ENCODE data around the gene CEP350. TPM values are rescaled to one million over a fixed set of nuclear protein-coding genes. Genes with fewer than 3 reads are reported as not detected.

CEP350 gene
- total and polyA plus RNA-seq, 2 of the 13 experiments (the other 11 are each of a cell fraction or from before 2014, with no cell fraction given) = 7.6 to 35.9 TPM

DNA sequence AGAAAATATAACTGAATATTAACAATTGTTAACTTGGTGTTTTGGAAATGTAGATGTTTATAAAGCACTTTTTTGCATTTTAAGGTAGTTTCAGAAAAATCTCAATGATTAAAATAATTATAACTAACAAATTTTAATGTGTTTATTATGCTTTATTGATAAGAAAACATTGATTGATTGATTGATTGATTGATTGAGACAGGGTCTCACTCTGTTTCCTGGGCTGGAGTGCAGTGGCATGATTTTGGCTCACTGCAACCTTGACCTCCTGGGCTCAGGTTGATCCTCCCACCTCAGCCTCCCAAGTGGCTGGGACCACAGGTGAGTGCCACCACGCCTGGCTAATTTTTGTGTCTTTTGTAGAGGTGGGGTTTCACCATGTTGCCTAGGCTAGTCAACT, 106.4 kb downstream of the CEP350 start:
- 100% methylated on average over 1 of the region's 1 CpG for WGBS (ENCODE audit: low lambda C conversion rate)
- intact Hi-C loops (cut with micrococcal nuclease; ENCODE audit: unreplicated experiment) (no loop called here), in situ Hi-C loops (cut with HindIII; ENCODE audit: extremely low pct_ligation_motif_present, low pct_unique_long_range_greater_than_20kb) (no loop called here)
- ChIA-PET CTCF (ENCODE audit: low intra/inter-chr PET ratio, low total read pairs) (no interaction called here), POLR2A (no interaction called here)
- H3K36me3 ChIP-seq (replicated peaks in 1 of 2; ENCODE audit: control insufficient read depth in 1 of 2, insufficient read depth in 2 of 2, low read length in 2 of 2) = peaks cover 8 to 40% of the 10 kb centered on the region in 2 experiments; a peak in 4 of 5 replicates
- no peaks in the 10 kb centered on the region for H3K27me3 ChIP-seq (ENCODE audit: control insufficient read depth in 1 of 2, insufficient read depth in 2 of 2, low read length in 2 of 2)
- H2AFZ ChIP-seq (ENCODE audit: low read length) = no peak overlapping the region
- no peaks in the 10 kb centered on the region for H3K79me2 ChIP-seq (ENCODE audit: insufficient read depth, low read length)
- no peaks in the 10 kb centered on the region for H3K4me1 ChIP-seq (ENCODE audit: insufficient read depth, low read length)
- H3K4me2 ChIP-seq (ENCODE audit: low read depth, low read length) = no peak overlapping the region
- FAIRE-seq (no peak), DNase-seq (ENCODE audit: low spot score) (no peak), ATAC-seq (no peak)
- H3K27ac ChIP-seq (ENCODE audit: extremely low read length, insufficient read depth, low read length) = no peak overlapping the region
- no TSS peak for BruUV-seq (replicated peaks)
- H3K9me3 ChIP-seq (ENCODE audit: low read length) = no peaks in the 10 kb centered on the region
- no peak overlapping the region for H3K9ac ChIP-seq (ENCODE audit: insufficient read depth, low read depth, low read length)
- H3K4me3 ChIP-seq (replicated peaks in 1 of 3; ENCODE audit: insufficient read depth in 1 of 3, low read depth in 2 of 3, low read length in 3 of 3) = no peak overlapping the region
- H4K20me1 ChIP-seq (ENCODE audit: insufficient read depth, low read length) = no peaks in the 10 kb centered on the region
- TF ChIP-seq, protein P1, sequence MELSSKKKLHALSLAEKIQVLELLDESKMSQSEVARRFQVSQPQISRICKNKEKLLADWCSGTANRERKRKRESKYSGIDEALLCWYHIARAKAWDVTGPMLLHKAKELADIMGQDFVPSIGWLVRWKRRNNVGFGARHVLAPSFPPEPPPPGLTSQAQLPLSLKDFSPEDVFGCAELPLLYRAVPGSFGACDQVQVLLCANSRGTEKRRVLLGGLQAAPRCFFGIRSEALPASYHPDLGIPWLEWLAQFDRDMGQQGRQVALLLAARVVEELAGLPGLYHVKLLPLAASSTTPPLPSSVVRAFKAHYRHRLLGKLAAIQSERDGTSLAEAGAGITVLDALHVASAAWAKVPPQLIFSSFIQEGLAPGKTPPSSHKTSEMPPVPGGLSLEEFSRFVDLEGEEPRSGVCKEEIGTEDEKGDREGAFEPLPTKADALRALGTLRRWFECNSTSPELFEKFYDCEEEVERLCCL (CRISPR knock-in tag; IDR thresholded peaks at IDR 0.05; ENCODE audit: borderline replicate concordance) = no peak
- TF ChIP-seq ZMAT5 (CRISPR knock-in tag; IDR thresholded peaks at IDR 0.05; ENCODE audit: borderline replicate concordance, low read depth) (no peak), ZIK1 (CRISPR knock-in tag; IDR thresholded peaks at IDR 0.05; ENCODE audit: borderline replicate concordance, low read depth) (no peak), ZBTB8A (CRISPR knock-in tag; IDR thresholded peaks at IDR 0.05; ENCODE audit: borderline replicate concordance, low read depth) (no peak), RFX1 (IDR thresholded peaks at IDR 0.05) (no peak), FOXA1 (IDR thresholded peaks at IDR 0.05) (no peak), FOXA1 (CRISPR knock-in tag; IDR thresholded peaks at IDR 0.05) (no peak), NFKB2 (CRISPR knock-in tag; IDR thresholded peaks at IDR 0.05; ENCODE audit: borderline replicate concordance) (no peak), ZNF275 (CRISPR knock-in tag; IDR thresholded peaks at IDR 0.05; ENCODE audit: borderline replicate concordance) (no peak), NPAS2 (CRISPR knock-in tag; IDR thresholded peaks at IDR 0.05; ENCODE audit: borderline replicate concordance) (no peak), HMG20A (CRISPR knock-in tag; IDR thresholded peaks at IDR 0.05; ENCODE audit: borderline replicate concordance) (no peak), ZNF549 (CRISPR knock-in tag; IDR thresholded peaks at IDR 0.05) (no peak), ZNF556 (CRISPR knock-in tag; IDR thresholded peaks at IDR 0.05; ENCODE audit: borderline replicate concordance) (no peak), ZNF629 (CRISPR knock-in tag; conservative IDR thresholded peaks at IDR 0.05) (no peak)
- TF ChIP-seq, protein P2, sequence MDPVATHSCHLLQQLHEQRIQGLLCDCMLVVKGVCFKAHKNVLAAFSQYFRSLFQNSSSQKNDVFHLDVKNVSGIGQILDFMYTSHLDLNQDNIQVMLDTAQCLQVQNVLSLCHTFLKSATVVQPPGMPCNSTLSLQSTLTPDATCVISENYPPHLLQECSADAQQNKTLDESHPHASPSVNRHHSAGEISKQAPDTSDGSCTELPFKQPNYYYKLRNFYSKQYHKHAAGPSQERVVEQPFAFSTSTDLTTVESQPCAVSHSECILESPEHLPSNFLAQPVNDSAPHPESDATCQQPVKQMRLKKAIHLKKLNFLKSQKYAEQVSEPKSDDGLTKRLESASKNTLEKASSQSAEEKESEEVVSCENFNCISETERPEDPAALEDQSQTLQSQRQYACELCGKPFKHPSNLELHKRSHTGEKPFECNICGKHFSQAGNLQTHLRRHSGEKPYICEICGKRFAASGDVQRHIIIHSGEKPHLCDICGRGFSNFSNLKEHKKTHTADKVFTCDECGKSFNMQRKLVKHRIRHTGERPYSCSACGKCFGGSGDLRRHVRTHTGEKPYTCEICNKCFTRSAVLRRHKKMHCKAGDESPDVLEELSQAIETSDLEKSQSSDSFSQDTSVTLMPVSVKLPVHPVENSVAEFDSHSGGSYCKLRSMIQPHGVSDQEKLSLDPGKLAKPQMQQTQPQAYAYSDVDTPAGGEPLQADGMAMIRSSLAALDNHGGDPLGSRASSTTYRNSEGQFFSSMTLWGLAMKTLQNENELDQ (CRISPR knock-in tag; IDR thresholded peaks at IDR 0.05; ENCODE audit: borderline replicate concordance) = no peak
- TF ChIP-seq, protein P3, sequence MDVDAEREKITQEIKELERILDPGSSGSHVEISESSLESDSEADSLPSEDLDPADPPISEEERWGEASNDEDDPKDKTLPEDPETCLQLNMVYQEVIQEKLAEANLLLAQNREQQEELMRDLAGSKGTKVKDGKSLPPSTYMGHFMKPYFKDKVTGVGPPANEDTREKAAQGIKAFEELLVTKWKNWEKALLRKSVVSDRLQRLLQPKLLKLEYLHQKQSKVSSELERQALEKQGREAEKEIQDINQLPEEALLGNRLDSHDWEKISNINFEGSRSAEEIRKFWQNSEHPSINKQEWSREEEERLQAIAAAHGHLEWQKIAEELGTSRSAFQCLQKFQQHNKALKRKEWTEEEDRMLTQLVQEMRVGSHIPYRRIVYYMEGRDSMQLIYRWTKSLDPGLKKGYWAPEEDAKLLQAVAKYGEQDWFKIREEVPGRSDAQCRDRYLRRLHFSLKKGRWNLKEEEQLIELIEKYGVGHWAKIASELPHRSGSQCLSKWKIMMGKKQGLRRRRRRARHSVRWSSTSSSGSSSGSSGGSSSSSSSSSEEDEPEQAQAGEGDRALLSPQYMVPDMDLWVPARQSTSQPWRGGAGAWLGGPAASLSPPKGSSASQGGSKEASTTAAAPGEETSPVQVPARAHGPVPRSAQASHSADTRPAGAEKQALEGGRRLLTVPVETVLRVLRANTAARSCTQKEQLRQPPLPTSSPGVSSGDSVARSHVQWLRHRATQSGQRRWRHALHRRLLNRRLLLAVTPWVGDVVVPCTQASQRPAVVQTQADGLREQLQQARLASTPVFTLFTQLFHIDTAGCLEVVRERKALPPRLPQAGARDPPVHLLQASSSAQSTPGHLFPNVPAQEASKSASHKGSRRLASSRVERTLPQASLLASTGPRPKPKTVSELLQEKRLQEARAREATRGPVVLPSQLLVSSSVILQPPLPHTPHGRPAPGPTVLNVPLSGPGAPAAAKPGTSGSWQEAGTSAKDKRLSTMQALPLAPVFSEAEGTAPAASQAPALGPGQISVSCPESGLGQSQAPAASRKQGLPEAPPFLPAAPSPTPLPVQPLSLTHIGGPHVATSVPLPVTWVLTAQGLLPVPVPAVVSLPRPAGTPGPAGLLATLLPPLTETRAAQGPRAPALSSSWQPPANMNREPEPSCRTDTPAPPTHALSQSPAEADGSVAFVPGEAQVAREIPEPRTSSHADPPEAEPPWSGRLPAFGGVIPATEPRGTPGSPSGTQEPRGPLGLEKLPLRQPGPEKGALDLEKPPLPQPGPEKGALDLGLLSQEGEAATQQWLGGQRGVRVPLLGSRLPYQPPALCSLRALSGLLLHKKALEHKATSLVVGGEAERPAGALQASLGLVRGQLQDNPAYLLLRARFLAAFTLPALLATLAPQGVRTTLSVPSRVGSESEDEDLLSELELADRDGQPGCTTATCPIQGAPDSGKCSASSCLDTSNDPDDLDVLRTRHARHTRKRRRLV (CRISPR knock-in tag; IDR thresholded peaks at IDR 0.05) = no peak
